ENCODE measurements around the gene CADM1. TPM values are rescaled to one million over a fixed set of nuclear protein-coding genes. Genes with fewer than 3 reads are reported as not detected.

Gene CADM1
- total and polyA plus RNA-seq, 9 donors = 6.6 to 61.2 (median 17.2) TPM

- no peaks in the 10 kb centered on the region for H3K27me3 ChIP-seq
- H3K4me3 ChIP-seq = no peak overlapping the region
- H3K4me1 ChIP-seq (ENCODE audit: insufficient read depth) = no peaks in the 10 kb centered on the region
- intact Hi-C loops (cut with DNase I) = no loop called here
- TF ChIP-seq POLR2A (IDR thresholded peaks at IDR 0.05) = no peak
- TF ChIP-seq EP300 (IDR thresholded peaks at IDR 0.05) = no peak
- TF ChIP-seq, protein P1, sequence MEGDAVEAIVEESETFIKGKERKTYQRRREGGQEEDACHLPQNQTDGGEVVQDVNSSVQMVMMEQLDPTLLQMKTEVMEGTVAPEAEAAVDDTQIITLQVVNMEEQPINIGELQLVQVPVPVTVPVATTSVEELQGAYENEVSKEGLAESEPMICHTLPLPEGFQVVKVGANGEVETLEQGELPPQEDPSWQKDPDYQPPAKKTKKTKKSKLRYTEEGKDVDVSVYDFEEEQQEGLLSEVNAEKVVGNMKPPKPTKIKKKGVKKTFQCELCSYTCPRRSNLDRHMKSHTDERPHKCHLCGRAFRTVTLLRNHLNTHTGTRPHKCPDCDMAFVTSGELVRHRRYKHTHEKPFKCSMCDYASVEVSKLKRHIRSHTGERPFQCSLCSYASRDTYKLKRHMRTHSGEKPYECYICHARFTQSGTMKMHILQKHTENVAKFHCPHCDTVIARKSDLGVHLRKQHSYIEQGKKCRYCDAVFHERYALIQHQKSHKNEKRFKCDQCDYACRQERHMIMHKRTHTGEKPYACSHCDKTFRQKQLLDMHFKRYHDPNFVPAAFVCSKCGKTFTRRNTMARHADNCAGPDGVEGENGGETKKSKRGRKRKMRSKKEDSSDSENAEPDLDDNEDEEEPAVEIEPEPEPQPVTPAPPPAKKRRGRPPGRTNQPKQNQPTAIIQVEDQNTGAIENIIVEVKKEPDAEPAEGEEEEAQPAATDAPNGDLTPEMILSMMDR (IDR thresholded peaks at IDR 0.05) = no peak
- WGBS, 3 donors = 63 to 68% (median 67%) methylated on average over 1 of the region's 1 CpG
- DNase-seq = no peak
- no peaks in the 10 kb centered on the region for H3K36me3 ChIP-seq
- no peak overlapping the region for H3K27ac ChIP-seq
- no peaks in the 10 kb centered on the region for H3K9me3 ChIP-seq
These were observed 58.0 kb downstream of the CADM1 start for GRCh38 chr11:115446214-115446613.

- Histone ChIP-seq H3K36me3 (no peaks in the 10 kb centered on the region), H3K9me3 (no peaks in the 10 kb centered on the region), H3K27me3 (no peaks in the 10 kb centered on the region), H3K27ac (no peak overlapping the region), H3K4me1 (ENCODE audit: insufficient read depth) (no peaks in the 10 kb centered on the region), H3K4me3 (no peak overlapping the region)
- no peak for DNase-seq
- WGBS, 3 donors = 79 to 87% (median 85%) methylated on average over 5 of the region's 5 CpGs
- no peak for TF ChIP-seq EP300 (IDR thresholded peaks at IDR 0.05)
- intact Hi-C loops (cut with DNase I) = no loop called here
These were observed 59.7 kb downstream of the CADM1 start for GRCh38 chr11:115444542-115444941.

DNA sequence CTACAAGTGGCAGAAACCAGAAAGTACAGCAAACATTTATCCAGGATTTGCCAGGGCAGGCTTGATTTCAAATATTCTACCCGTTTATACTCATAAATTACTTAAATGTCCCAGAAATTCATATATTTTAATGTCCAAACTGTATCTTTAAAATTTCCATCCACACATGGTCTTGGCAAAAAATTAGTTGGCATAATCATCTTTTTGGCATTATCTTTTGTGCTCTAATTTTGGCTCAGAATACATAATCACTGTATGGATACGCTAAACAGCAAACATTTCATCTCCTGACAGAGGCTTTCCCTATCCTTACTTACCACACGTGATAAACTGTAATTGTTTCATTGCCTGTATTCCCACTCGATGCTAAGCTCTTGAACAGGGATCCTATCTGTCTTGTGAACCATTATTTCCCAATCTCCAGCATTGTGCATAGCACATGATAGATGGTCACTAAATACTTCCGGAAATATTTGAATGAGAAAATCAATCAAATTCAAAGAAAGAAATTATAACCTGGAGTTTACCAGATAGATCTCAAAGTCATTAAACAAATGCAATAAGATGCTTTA is 64.2 kb downstream of the CADM1 start:
- Histone ChIP-seq H3K36me3 (no peaks in the 10 kb centered on the region), H3K27me3 (no peaks in the 10 kb centered on the region), H3K4me1 (ENCODE audit: insufficient read depth) (no peaks in the 10 kb centered on the region), H3K4me3 (no peak overlapping the region), H3K9me3 (no peaks in the 10 kb centered on the region), H3K27ac (no peak overlapping the region)
- TF ChIP-seq, protein P1 (IDR thresholded peaks at IDR 0.05) = no peak
- TF ChIP-seq EP300 (IDR thresholded peaks at IDR 0.05) = no peak
- no peak for TF ChIP-seq POLR2A (IDR thresholded peaks at IDR 0.05)
- no peak for DNase-seq
- intact Hi-C loops (cut with DNase I) = no loop called here
- WGBS, 3 donors = 46 to 56% (median 52%) methylated on average over 5 of the region's 5 CpGs

- Histone ChIP-seq H3K9me3 (no peaks in the 10 kb centered on the region), H3K27ac (no peak overlapping the region), H3K27me3 (no peaks in the 10 kb centered on the region), H3K4me1 (ENCODE audit: insufficient read depth) (no peaks in the 10 kb centered on the region), H3K36me3 (no peaks in the 10 kb centered on the region), H3K4me3 (no peak overlapping the region)
- TF ChIP-seq, protein P1 (IDR thresholded peaks at IDR 0.05) = no peak
- TF ChIP-seq POLR2A (IDR thresholded peaks at IDR 0.05) (no peak), EP300 (IDR thresholded peaks at IDR 0.05) (no peak)
- WGBS, 3 donors = 18 to 32% (median 19%) methylated on average over 3 of the region's 3 CpGs
- intact Hi-C loops (cut with DNase I) = no loop called here
- DNase-seq = no peak
These were observed 64.8 kb downstream of the CADM1 start for GRCh38 chr11:115439385-115439784.

DNA sequence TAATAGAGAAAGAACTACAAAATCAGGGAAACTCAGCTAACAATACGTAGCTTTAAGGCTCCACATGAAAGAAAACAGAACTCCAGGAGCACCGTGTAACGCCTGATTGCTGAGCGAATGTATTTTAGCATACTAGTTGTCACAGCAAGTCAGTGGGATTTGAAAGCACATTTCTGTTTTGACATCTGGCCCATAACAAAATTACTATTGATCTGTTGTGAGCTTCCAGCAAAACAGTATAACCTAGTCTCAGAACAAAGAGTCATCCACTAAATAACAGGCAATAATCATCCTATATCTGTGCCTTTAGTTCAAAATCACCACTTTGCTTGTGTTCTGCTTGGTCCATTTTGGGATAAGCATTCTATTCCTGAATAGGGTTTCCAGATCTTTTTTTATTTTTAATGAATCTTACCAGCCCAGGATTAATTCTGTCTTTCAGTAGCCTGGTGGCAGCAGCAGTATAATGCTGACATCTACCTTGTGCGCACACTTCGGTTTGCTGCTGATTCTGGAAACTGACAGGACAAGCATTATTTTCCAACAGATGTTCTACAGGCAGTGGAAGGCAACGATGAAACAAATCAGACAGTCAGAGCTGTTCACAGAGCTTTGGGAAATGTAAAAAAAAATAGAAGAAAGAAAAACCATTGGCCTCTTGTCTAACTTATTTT is 66.2 kb downstream of the CADM1 start:
- no peak overlapping the region for H3K4me3 ChIP-seq

More for the DNA sequence above, 66.2 kb downstream of the CADM1 start:
- intact Hi-C loops (cut with DNase I) = no loop called here
- WGBS, 3 donors = 86 to 89% (median 89%) methylated on average over 7 of the region's 7 CpGs
- no peak for DNase-seq
- H3K27ac ChIP-seq = no peak overlapping the region
- H3K36me3 ChIP-seq = no peaks in the 10 kb centered on the region
- TF ChIP-seq, protein P1 (IDR thresholded peaks at IDR 0.05) = no peak
- no peak for TF ChIP-seq POLR2A (IDR thresholded peaks at IDR 0.05)
- no peak for TF ChIP-seq EP300 (IDR thresholded peaks at IDR 0.05)
- H3K4me1 ChIP-seq (ENCODE audit: insufficient read depth) = no peaks in the 10 kb centered on the region
- no peaks in the 10 kb centered on the region for H3K9me3 ChIP-seq
- no peaks in the 10 kb centered on the region for H3K27me3 ChIP-seq
